ES-I3 (cell line): ENCODE results near the gene CLPX.
A peak's percentile ranks its signal among the peaks of the same experiment; 100 is the strongest.
"Not testable (repeated sequence)": the region's sequence is repeated elsewhere in the genome, so short reads cannot be mapped to it uniquely, and the experiment has no call there.

Source experiments
- H3K36me3 ChIP-seq: 2 replicates; pipeline ENCODE4 v1.6.1; 2013; ENCODE audit warnings: mild to moderate bottlenecking, low read length, control low read depth, moderate library complexity; ENCODE audit not compliant: insufficient read depth
- H3K4me1 ChIP-seq: 2 replicates; pipeline ENCODE4 v1.6.1; 2013; ENCODE audit warnings: mild to moderate bottlenecking, control low read depth, low read length; ENCODE audit not compliant: insufficient read depth
- H3K9ac ChIP-seq: 2 replicates; pipeline ENCODE4 v1.6.1; 2013; ENCODE audit warnings: low read depth, mild to moderate bottlenecking, low read length, moderate library complexity
- H3K9me3 ChIP-seq: 2 replicates; pipeline ENCODE4 v1.6.1; 2013; ENCODE audit warnings: mild to moderate bottlenecking, low read length, moderate library complexity; ENCODE audit not compliant: control insufficient read depth, insufficient read depth

The CLPX gene

DNA sequence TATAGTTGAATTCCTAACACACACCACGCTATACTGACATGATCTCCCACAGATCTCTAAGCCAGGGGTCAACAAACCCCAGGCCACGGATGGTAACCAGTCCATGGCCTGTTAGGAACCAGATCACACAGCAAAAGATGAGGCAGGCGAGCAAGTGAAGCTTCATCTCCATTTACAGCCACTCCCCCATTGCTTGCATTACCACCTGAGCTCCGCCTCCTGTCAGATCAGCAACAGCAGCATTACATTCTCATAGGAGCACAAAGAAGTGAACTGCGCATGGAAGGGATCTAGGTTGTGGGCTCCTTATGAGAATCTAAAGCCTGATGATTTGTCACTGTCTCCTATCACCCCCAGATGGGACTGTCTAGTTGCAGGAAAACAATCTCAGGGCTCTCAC, 54.2 kb downstream of the CLPX start:
- Histone ChIP-seq H3K4me1 (no peaks in the 10 kb centered on the region), H3K9me3 (no peaks in the 10 kb centered on the region; the same call in 1 of the 2 replicates), H3K9ac (no peak overlapping the region), H3K36me3 (peaks cover 16% of the 10 kb centered on the region)

DNA sequence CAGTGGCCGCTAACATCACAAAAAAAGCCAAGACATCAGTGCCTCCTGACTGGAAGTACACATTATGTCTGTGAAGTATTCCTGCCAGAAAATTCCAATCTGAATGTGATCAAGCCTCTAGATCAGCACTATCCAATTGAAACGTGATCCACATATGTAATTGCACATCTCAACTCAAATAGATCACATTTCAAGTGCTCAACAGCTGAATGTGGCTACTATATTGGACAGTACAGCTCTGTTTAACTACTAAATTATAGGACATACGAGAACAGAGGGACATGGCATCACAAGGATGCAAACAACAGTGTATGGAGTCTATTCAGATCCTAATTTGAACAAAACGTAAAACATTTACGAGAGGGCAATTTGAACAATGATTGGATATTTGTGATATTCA, 69.6 kb downstream of the CLPX start:
- H3K4me1 ChIP-seq: no peaks in the 10 kb centered on the region
- peaks cover 15% of the 10 kb centered on the region; the same call in 1 of the 2 replicates for H3K36me3 ChIP-seq
- no peaks in the 10 kb centered on the region for H3K9me3 ChIP-seq
- no peak overlapping the region for H3K9ac ChIP-seq

DNA sequence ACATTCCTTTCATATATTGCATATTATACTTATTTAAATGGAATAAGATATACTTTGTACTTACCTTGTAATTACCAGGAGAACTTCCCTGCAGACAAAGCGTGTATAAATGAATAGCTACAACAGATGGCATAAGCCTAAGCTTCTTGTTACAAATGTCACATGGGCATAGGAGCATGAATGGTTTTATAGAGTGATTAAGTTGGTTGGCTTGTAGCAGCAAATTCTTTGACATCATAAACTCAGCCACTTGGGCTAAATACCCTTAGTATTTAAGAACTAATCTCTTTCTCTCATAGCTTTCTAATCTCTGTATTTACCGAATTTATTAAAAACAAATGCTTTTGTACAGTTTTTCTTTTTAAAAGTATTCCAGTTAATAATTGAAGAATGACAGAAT, 70.1 kb downstream of the CLPX start, which contains the start of gene UBAP1L:
UBAP1L (minus strand) TSS at position 115 of the 400 bp plus-strand sequence. CDS start 8,985 bp downstream, outside the sequence.
- Histone ChIP-seq H3K9ac (no peak within 1 kb of the TSS), H3K36me3 (peaks cover 15% of the 10 kb centered on the region; the same call in 1 of the 2 replicates), H3K9me3 (no peaks in the 10 kb centered on the region), H3K4me1 (no peaks in the 10 kb centered on the region)

DNA sequence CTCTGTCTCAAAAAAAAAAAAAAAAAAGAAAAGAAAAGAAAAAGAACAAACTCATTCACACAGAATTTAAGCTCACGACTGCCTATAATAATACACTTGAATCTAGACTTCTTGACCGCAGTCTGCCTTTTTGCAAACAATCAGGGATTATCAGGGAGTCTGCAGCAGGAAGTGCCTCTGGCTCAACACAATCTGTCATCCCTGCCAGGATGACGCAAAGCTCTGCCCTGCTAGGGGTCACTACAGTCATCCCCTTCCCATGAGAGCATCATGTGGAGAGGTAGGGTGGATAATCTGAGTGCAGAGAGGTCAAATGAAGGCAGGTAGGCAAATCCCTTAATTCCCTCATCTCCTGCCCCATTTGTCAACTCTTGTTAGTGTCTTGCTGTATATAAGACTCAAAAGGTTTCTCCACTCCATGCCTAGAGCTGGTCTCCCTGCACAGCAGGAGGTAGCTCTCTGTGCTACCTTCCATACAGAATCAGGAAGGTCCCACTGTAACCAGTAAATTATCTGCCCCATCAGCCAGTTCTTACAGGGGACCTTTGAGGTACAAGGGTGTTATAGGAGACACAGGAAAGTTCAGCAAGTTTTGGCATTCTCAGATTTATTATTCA, 74.4 kb downstream of the CLPX start:
- H3K9ac ChIP-seq: no peak overlapping the region
- H3K9me3 ChIP-seq: no peaks in the 10 kb centered on the region
- H3K36me3 ChIP-seq: no peaks in the 10 kb centered on the region
- H3K4me1 ChIP-seq: no peaks in the 10 kb centered on the region

DNA sequence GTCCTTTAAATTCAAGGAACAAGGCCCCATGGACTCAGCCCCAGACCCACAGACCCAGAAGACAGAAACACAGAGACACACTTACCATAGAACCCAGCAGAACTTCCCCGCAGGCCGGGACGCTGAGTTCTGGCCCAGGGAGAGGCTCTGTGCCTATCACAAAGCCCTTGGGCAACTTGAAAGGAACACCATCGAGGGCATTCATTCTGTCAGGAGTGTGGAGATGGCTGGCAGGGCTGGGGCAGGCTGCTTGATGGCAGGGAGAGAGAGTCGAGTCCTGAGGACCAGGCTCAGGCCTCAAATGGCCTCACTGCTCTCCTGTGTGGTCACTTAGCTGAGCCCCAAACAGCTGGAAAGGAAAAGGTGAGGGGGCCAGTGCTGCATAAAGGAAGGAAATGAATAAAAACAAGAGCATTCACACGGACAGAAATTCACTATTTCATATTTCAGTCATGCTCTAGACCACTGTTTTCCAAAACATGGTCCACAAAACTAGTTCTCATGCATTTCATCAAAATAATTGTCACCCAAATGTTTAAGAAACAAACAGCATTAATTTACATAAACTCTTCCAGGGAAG, 79.0 kb downstream of the CLPX start:
- Histone ChIP-seq H3K4me1 (no peaks in the 10 kb centered on the region; the same call in 1 of the 2 replicates), H3K36me3 (no peaks in the 10 kb centered on the region), H3K9me3 (no peaks in the 10 kb centered on the region), H3K9ac (no peak overlapping the region)

DNA sequence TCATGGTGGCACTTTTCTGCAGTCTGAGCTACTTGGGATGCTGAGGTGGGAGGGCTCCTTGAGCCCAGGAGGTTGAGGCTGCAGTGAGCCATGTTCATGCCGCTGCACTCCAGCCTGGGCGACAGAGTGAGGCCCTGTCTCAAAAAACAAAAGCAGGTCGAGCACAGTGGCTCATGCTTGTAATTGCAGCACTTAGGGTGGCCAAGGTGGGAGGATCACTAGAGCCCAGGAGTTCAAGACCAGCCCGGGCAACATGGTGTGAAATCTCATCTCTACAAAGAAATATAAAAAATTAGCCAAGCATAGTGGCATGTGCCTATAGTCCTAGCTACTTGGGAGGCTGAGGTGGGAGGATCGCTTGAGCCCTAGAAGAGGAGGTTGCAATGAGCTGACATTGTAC, 80.1 kb downstream of the CLPX start:
- no peaks in the 10 kb centered on the region for H3K36me3 ChIP-seq
- no peaks in the 10 kb centered on the region; the same call in 1 of the 2 replicates for H3K4me1 ChIP-seq
- no peak overlapping the region for H3K9ac ChIP-seq
- H3K9me3 ChIP-seq: no peaks in the 10 kb centered on the region

DNA sequence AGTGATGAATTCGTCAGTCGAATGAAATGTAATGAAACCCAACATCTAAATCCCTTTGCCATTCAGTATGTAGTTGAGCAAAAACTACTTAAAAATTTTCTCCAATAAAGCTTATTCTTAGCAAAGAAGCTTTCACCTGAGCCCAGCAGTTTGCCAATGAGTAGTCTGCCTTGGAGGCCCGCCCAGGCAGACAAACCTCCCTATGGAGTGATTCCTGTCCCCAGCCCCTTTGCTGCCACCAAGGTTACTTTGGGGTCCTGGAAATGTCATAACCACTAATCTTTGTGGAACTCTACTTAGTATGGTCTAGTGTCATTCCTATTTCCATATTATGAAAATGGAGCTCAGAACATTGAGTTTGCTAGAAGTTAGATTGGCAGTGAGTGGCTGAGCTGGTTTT, 82.2 kb downstream of the CLPX start:
- no peaks in the 10 kb centered on the region; the same call in 1 of the 2 replicates for H3K36me3 ChIP-seq
- H3K4me1 ChIP-seq: no peaks in the 10 kb centered on the region; the same call in 1 of the 2 replicates
- no peak overlapping the region; the same call in 1 of the 2 replicates for H3K9ac ChIP-seq
- H3K9me3 ChIP-seq: no peaks in the 10 kb centered on the region

DNA sequence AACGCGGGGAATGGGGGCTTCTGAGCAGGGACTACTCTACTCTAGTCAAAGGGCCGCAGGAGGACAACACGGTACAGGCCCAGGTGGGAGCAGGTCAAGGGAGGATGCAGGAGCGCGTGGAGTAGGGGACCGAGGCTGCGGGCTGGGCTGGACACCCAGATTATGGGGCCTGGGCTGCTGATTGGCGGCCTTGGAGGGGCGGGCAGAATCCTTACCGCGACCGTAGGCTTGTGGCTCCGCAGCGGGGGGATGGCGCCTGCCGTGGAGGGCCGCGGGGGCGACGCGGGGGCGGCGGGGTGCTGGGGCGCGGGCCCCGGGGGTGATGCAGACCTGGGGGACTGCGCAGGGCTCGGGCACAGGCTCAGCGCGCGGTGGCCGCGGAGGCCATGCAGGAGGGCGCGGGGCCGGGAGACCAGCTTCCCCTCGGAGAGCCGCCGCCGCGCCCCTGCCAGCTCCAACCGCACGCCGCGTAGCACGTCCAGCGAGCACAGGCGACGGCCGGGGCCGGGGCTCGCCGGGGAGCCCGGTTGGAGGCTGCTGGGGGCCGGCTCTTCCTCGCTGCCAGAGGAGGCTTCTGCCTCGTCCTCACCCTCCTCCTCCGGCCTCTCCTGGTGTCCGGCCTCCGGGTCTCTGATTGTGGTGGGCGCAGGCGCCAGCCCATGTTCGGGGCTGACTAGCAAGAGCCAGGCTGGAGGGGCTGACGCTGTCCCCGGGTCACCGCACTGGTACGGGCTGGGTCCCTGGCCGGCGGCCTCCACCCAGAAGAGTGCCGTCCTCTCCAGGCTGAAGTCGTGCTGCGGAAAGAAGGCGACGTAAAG, 83.0 kb downstream of the CLPX start:
- Histone ChIP-seq H3K9ac (peak overlapping the region; percentile 56; the same call in 1 of the 2 replicates), H3K9me3 (no peaks in the 10 kb centered on the region), H3K36me3 (no peaks in the 10 kb centered on the region; the same call in 1 of the 2 replicates), H3K4me1 (peaks cover 2% of the 10 kb centered on the region; the same call in 1 of the 2 replicates)

DNA sequence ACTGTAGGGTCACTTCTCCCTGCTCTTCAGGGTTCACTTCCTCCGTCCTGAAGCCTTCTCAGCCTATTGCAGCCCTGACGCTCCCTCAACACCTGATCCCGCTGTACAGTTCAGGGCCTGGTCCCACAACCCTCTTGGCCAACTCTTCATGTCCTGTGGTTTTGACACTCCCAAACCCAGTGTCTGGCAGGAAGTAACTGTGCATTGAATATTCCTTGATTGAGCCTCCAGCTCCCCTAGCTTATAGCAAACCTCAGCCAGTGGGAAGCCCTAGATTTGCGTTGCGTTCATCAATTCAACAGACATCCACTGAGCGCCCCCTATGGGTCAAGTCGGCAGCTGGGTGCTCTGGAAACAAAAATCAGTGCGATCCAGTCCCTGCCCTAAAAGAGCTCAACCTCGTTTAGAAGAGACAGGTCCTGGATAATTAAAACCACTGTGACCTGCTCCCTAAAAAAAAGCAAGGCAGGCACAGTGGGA, 83.7 kb downstream of the CLPX start:
- H3K9ac ChIP-seq: peak overlapping the region; percentile 54; the same call in 1 of the 2 replicates
- H3K36me3 ChIP-seq: no peaks in the 10 kb centered on the region; the same call in 1 of the 2 replicates
- peaks cover 5% of the 10 kb centered on the region; the same call in 1 of the 2 replicates for H3K4me1 ChIP-seq
- no peaks in the 10 kb centered on the region for H3K9me3 ChIP-seq

DNA sequence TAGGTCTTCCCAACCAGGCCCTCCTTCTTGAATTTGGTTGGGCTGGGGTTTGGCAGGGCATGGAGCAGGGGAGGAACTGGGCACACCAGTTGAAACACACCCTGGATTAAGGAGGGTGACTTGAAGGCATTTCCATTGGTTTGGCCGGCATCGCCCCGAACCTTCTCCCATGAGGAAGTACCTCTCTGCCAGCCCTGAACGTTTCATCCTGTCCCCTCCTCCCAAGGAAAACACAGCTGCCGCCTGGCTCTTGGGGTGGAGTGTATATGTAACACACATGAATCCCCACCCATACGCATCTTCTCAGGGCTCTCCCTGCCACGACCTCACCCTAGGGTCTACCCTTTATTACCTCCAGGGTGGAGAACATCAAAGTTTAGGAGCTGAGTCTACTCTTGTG, 84.7 kb downstream of the CLPX start:
- H3K9me3 ChIP-seq: no peaks in the 10 kb centered on the region

DNA sequence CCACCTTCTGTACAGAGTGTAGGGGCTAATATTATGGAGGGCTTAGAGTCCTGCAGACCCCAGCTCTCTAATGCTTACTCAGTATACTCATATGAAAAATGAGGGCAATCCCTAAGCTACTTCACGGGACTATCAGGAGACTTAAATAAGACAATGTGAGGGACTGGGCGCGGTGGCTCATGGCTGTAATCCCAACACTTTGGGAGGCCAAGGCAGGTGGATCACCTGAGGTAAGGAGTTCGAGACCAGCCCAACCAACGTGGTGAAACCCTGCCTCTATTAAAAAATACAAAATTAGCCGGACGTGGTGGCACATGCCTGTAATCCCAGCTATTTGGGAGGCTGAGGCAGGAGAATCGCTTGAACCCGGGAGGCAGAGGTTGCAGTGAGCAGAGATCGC, 85.3 kb downstream of the CLPX start:
- not testable (repeated sequence) for H3K36me3 ChIP-seq, H3K9me3 ChIP-seq, H3K4me1 ChIP-seq, H3K9ac ChIP-seq

More for the DNA sequence above, 84.7 kb downstream of the CLPX start:
- peaks cover 5% of the 10 kb centered on the region; the same call in 1 of the 2 replicates for H3K4me1 ChIP-seq
- H3K36me3 ChIP-seq: no peaks in the 10 kb centered on the region; the same call in 1 of the 2 replicates
- no peak overlapping the region for H3K9ac ChIP-seq

DNA sequence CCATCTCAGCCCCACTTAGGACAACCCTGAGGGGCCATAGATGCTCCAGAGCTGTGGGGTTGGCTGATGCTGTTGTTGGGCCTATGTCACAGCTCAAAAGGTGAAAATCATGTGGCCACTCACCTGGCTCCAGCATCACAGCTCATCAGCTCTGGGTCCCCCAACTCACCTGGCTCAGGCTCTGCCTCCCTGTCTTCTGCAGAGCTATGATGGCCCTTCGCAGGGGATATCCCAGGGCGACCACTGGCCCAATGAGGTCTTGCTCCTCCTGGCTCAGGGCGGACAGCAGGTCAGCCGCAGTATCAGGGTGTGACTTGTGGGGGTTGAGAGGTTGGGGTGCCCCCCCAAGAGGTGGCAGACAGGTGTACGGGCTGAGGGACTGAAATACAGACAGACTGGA, 85.8 kb downstream of the CLPX start:
- Histone ChIP-seq H3K36me3 (no peaks in the 10 kb centered on the region; the same call in 1 of the 2 replicates), H3K9ac (no peak overlapping the region), H3K9me3 (no peaks in the 10 kb centered on the region), H3K4me1 (peaks cover 5% of the 10 kb centered on the region; the same call in 1 of the 2 replicates)
